Panc1 (cell line): ENCODE data around the gene CISD1. TPM values are rescaled to one million over a fixed set of nuclear protein-coding genes. Genes with fewer than 3 reads are reported as not detected.
A peak's percentile ranks its signal among the peaks of the same experiment; 100 is the strongest.

Experiments used
- ATAC-seq: fragments of 200-7000 bp; cut with Tn5 transposase; 2 replicates; pipeline ENCODE4 v1.9.1; 2020; ENCODE audit warnings: mild to moderate bottlenecking, moderate library complexity
- BruUV-seq: library from RNA; stranded (reverse); fragments of 400-500 nt; replicated peaks from 2 replicates; lab custom pipeline; 2021; lab: Mats Ljungman, UMichigan
- CTCF ChIA-PET: fragments of 300-600 bp; sonication (Branson Sonifier 250); formaldehyde crosslinking; loops from one replicate; lab custom pipeline; 2022; ENCODE audit warnings: antibody characterized with exemption; lab: Charles Lee
- POLR2A ChIA-PET: fragments of 300-600 bp; sonication (Branson Sonifier 250); formaldehyde crosslinking; loops from one replicate; lab custom pipeline; 2022; ENCODE audit warnings: antibody characterized with exemption; lab: Charles Lee
- DNase-seq: peaks from one replicate; pipeline ENCODE4 v3.0.0-alpha.2; 2010; ENCODE audit warnings: low read depth, low spot score
- H3K27ac ChIP-seq: 2 replicates; pipeline ENCODE4 v1.5.1; 2011; ENCODE audit warnings: mild to moderate bottlenecking, low read length, inconsistent platforms
- H3K27me3 ChIP-seq: fragments of 200-500 bp; sonication (Bioruptor generic); 2 replicates; pipeline ENCODE4 v1.6.0; 2014; ENCODE audit warnings: low read length, inconsistent platforms; ENCODE audit not compliant: control insufficient read depth, insufficient read depth
- H3K36me3 ChIP-seq: fragments of 200-500 bp; sonication (Bioruptor generic); 2 replicates; pipeline ENCODE4 v1.5.1; 2014; ENCODE audit warnings: inconsistent platforms, mild to moderate bottlenecking, low read length, moderate library complexity; ENCODE audit not compliant: control insufficient read depth, insufficient read depth
- H3K4me1 ChIP-seq: 2 replicates; pipeline ENCODE4 v1.5.1; 2011; ENCODE audit warnings: inconsistent platforms, mild to moderate bottlenecking, low read length, moderate library complexity; ENCODE audit not compliant: control insufficient read depth, insufficient read depth
- H3K4me3 ChIP-seq, 2 experiments: 2 replicates each; pipeline ENCODE4 v1.5.1; 2011 to 2012; ENCODE audit warnings: low read depth in 2 of 2, low read length in 2 of 2, mild to moderate bottlenecking in 2 of 2, inconsistent platforms in 1 of 2, moderate library complexity in 1 of 2
- H3K9me3 ChIP-seq: fragments of 200-500 bp; sonication (Bioruptor generic); 2 replicates; pipeline ENCODE4 v1.5.1; 2014; ENCODE audit warnings: low read depth, mild to moderate bottlenecking, inconsistent platforms, low read length, moderate library complexity; ENCODE audit not compliant: control insufficient read depth, insufficient read depth
- POLR2AphosphoS5 ChIP-seq: IDR thresholded peaks from 2 replicates; pipeline ENCODE4 v1.6.1; 2012; ENCODE audit warnings: mild to moderate bottlenecking, low read depth, low read length, moderate library complexity
- SIN3A ChIP-seq: IDR thresholded peaks from 2 replicates; pipeline ENCODE4 v1.6.1; 2012; ENCODE audit warnings: low read depth, mild to moderate bottlenecking, low read length, moderate library complexity, borderline replicate concordance; ENCODE audit not compliant: insufficient read depth
- TCF7L2 ChIP-seq: IDR thresholded peaks from 2 replicates; pipeline ENCODE4 v1.6.1; 2011; ENCODE audit warnings: mild to moderate bottlenecking, low read depth, low read length, inconsistent platforms
- in situ Hi-C: cut with HindIII; loops from 2 replicates; pipeline ENCODE4 v1.10.0; 2016; ENCODE audit warnings: low sequenced_read_pairs, low pct_unique_long_range_greater_than_20kb
- intact Hi-C: fragments of 100-400 bp; cut with micrococcal nuclease; formaldehyde crosslinking; loops from one replicate; pipeline ENCODE4 v1.10.0; 2022; ENCODE audit not compliant: unreplicated experiment
- total RNA-seq: library from RNA; stranded (reverse); gene quantifications from one replicate; pipeline ENCODE4 v1.2.1, GENCODE V29; 2021; ENCODE audit not compliant: unreplicated experiment
- TF ChIP-seq, protein P1 (sequence below), 2 experiments: IDR thresholded peaks; 2 replicates each; pipeline ENCODE4 v1.6.1; 2011 to 2012; ENCODE audit warnings: low read depth in 2 of 2, control low read depth in 1 of 2, low read length in 1 of 2, mild to moderate bottlenecking in 1 of 2, moderate library complexity in 1 of 2; ENCODE audit not compliant: insufficient read depth in 1 of 2
- TF ChIP-seq, protein P2 (sequence below): fragments of 450-650 bp; IDR thresholded peaks from 2 replicates; pipeline ENCODE4 v1.5.1; 2017; ENCODE audit warnings: mild to moderate bottlenecking

CISD1 gene
- total RNA-seq, 1 experiment from 2014 or later = 64.1 TPM

DNA sequence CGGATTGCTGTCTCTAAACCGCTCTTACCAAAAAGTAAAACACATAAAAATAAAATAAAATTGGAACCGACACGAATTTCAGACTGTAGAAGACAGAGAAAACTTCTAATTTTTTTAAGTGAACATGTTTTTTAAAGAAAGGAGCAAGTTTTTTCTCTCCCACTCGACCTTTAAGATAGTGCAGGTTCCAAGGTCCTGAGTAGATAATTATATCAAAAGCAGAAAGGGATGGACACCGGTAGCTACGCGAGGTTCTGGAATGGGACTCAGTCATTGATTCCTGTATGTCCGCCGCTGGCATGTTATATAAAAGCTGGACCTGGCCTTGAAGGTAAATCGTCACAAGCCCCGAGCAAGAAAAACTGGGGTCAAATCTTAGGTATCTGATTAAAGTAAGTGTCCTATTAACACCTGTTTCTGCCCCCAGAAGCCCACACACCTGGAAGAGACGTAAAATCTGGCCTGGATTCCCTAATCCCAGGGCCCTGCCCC is 462 bp upstream of the CISD1 start:
- intact Hi-C loops = no loop called here
- peak; percentile 46 for ATAC-seq
- Histone ChIP-seq H3K9me3 (no peaks in the 10 kb centered on the region), H3K27ac (peak overlapping the region; percentile 78), H3K36me3 (no peaks in the 10 kb centered on the region), H3K4me3 (peak overlapping the region; percentile 92 to 97), H3K27me3 (no peaks in the 10 kb centered on the region), H3K4me1 (peaks cover 28% of the 10 kb centered on the region)
- POLR2A ChIA-PET = interaction anchor here (0.6 kb wide), 1 partner anchor 91 kb away, joined by 3 read pairs; no protein-coding TSS in a partner anchor
- TF ChIP-seq, protein P1, sequence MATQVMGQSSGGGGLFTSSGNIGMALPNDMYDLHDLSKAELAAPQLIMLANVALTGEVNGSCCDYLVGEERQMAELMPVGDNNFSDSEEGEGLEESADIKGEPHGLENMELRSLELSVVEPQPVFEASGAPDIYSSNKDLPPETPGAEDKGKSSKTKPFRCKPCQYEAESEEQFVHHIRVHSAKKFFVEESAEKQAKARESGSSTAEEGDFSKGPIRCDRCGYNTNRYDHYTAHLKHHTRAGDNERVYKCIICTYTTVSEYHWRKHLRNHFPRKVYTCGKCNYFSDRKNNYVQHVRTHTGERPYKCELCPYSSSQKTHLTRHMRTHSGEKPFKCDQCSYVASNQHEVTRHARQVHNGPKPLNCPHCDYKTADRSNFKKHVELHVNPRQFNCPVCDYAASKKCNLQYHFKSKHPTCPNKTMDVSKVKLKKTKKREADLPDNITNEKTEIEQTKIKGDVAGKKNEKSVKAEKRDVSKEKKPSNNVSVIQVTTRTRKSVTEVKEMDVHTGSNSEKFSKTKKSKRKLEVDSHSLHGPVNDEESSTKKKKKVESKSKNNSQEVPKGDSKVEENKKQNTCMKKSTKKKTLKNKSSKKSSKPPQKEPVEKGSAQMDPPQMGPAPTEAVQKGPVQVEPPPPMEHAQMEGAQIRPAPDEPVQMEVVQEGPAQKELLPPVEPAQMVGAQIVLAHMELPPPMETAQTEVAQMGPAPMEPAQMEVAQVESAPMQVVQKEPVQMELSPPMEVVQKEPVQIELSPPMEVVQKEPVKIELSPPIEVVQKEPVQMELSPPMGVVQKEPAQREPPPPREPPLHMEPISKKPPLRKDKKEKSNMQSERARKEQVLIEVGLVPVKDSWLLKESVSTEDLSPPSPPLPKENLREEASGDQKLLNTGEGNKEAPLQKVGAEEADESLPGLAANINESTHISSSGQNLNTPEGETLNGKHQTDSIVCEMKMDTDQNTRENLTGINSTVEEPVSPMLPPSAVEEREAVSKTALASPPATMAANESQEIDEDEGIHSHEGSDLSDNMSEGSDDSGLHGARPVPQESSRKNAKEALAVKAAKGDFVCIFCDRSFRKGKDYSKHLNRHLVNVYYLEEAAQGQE (IDR thresholded peaks at IDR 0.05; ENCODE audit: insufficient read depth in 1 of 2, low read depth in 2 of 2, low read length in 1 of 2) = no peak
- no peak; the same call in 1 of the 2 replicates for TF ChIP-seq SIN3A
- TF ChIP-seq TCF7L2 = no peak
- TF ChIP-seq, protein P2, sequence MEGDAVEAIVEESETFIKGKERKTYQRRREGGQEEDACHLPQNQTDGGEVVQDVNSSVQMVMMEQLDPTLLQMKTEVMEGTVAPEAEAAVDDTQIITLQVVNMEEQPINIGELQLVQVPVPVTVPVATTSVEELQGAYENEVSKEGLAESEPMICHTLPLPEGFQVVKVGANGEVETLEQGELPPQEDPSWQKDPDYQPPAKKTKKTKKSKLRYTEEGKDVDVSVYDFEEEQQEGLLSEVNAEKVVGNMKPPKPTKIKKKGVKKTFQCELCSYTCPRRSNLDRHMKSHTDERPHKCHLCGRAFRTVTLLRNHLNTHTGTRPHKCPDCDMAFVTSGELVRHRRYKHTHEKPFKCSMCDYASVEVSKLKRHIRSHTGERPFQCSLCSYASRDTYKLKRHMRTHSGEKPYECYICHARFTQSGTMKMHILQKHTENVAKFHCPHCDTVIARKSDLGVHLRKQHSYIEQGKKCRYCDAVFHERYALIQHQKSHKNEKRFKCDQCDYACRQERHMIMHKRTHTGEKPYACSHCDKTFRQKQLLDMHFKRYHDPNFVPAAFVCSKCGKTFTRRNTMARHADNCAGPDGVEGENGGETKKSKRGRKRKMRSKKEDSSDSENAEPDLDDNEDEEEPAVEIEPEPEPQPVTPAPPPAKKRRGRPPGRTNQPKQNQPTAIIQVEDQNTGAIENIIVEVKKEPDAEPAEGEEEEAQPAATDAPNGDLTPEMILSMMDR = no peak
- TF ChIP-seq POLR2AphosphoS5 = no peak
- BruUV-seq = no TSS peak
- DNase-seq = no peak
- in situ Hi-C loops = no loop called here
- CTCF ChIA-PET = interaction anchor here (1.1 kb wide), 1 partner anchor 23 kb away, joined by 6 read pairs; no protein-coding TSS in a partner anchor

DNA sequence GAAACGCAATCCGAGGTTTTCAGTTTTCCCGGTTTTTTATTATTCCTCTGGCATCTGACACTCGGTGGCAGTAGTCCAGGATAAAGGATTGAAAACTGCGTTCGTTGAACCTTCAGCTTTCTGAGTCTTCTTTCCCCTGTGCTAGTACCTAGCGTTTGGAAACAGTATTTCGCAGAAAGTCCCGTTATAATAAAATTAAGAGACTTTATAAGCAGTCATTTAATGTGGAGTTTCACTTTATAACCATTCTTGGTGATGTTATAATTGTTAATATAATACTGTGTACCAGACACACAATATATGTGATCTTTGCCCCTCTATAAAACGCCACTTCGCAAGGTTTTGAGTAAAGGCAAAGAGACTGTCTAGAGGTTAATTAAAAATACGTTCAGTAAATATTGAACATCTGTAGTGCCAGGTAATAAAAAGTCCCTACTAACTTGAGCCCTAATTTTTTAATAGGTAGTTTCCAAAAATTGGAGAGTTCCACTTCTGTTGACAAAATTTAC is 874 bp downstream of the CISD1 start:
- TF ChIP-seq, protein P2 = no peak
- TF ChIP-seq, protein P1 (IDR thresholded peaks at IDR 0.05; ENCODE audit: insufficient read depth in 1 of 2, low read depth in 2 of 2, low read length in 1 of 2) = no peak
- TF ChIP-seq POLR2AphosphoS5 (no peak), SIN3A (no peak), TCF7L2 (no peak)
- peak overlapping the region; percentile 92 to 97 for H3K4me3 ChIP-seq
- CTCF ChIA-PET = no interaction called here
- peaks cover 17% of the 10 kb centered on the region for H3K4me1 ChIP-seq
- no peaks in the 10 kb centered on the region for H3K36me3 ChIP-seq
- POLR2A ChIA-PET = no interaction called here
- ATAC-seq (no peak), DNase-seq (no peak)
- H3K9me3 ChIP-seq = no peaks in the 10 kb centered on the region
- no peaks in the 10 kb centered on the region for H3K27me3 ChIP-seq
- intact Hi-C loops = no loop called here
- TSS peak; percentile 85 for BruUV-seq
- in situ Hi-C loops = no loop called here
- peak overlapping the region; percentile 98 for H3K27ac ChIP-seq
